Astrocyte of the cerebellum (primary cell): ENCODE results near the gene DCBLD2.

Source experiments
- DNase-seq: peaks from one replicate; pipeline ENCODE4 v3.0.0-alpha.2; 2011; ENCODE audit warnings: low read depth
- H3K4me3 ChIP-seq: 2 replicates; pipeline ENCODE4 v1.5.1; 2011; ENCODE audit warnings: mild to moderate bottlenecking, low read depth, low read length, moderate library complexity
- CTCF ChIP-seq: IDR thresholded peaks from 2 replicates; pipeline ENCODE4 v1.5.1; 2012; ENCODE audit warnings: low read length, low read depth, moderate library complexity, mild to moderate bottlenecking; ENCODE audit errors: missing control alignments
- in situ Hi-C: cut with HindIII; loops from 2 replicates; pipeline ENCODE4 v1.10.0; 2017; ENCODE audit warnings: low sequenced_read_pairs

Gene DCBLD2

GRCh38 chr3:98901392-98902350 is at the start of gene DCBLD2:
TSS of gene DCBLD2 (minus strand) at chr3:98901695. CDS start at chr3:98901326, 369 bp downstream.
- no peak for TF ChIP-seq CTCF
- DNase-seq, result peak; percentile 98
- H3K4me3 ChIP-seq, result peak within 1 kb of the TSS; percentile 95
- in situ Hi-C loops, result no loop called here

- no peak for DNase-seq
- TF ChIP-seq CTCF, result no peak
- H3K4me3 ChIP-seq, result no peak overlapping the region
- in situ Hi-C loops, result no loop called here
These were observed 44.2 kb upstream of the DCBLD2 start for GRCh38 chr3:98945666-98946065.

- no peak for TF ChIP-seq CTCF
- in situ Hi-C loops, result no loop called here
- H3K4me3 ChIP-seq, result no peak overlapping the region
- no peak for DNase-seq
These were observed 43.6 kb upstream of the DCBLD2 start for GRCh38 chr3:98945101-98945524.

GRCh38 chr3:98930413-98930812 is 28.9 kb upstream of the DCBLD2 start:
- in situ Hi-C loops, result no loop called here
- no peak for TF ChIP-seq CTCF
- H3K4me3 ChIP-seq, result no peak overlapping the region
- DNase-seq, result no peak

GRCh38 chr3:98921957-98922356 is 20.5 kb upstream of the DCBLD2 start:
- TF ChIP-seq CTCF, result no peak
- in situ Hi-C loops, result no loop called here
- no peak overlapping the region for H3K4me3 ChIP-seq
- no peak for DNase-seq

- in situ Hi-C loops, result no loop called here
- DNase-seq, result no peak
- TF ChIP-seq CTCF, result no peak
- no peak overlapping the region for H3K4me3 ChIP-seq
These were observed 18.7 kb upstream of the DCBLD2 start for GRCh38 chr3:98920166-98920565.
